MM.1S (cell line): Measurements from ENCODE around the gene COQ2.
"Not testable (repeated sequence)": the region's sequence is repeated elsewhere in the genome, so short reads cannot be mapped to it uniquely, and the experiment has no call there.

Source experiments
- DNase-seq: peaks from one replicate; pipeline ENCODE4 v3.0.0-alpha.2; 2015
- H2AFZ ChIP-seq: fragments of 300-600 bp; sonication (generic); 2 replicates; pipeline ENCODE4 v1.6.0; 2016; ENCODE audit warnings: antibody characterized with exemption, low read length
- H3F3A ChIP-seq: fragments of 300-600 bp; sonication (generic); 2 replicates; pipeline ENCODE4 v1.6.1; 2016; ENCODE audit warnings: mild to moderate bottlenecking, antibody characterized with exemption, low read length, moderate library complexity, mixed read lengths; ENCODE audit not compliant: insufficient read depth
- H3K27ac ChIP-seq: fragments of 300-600 bp; sonication (generic); 2 replicates; pipeline ENCODE4 v1.5.1; 2016; ENCODE audit warnings: mild to moderate bottlenecking, low read length
- H3K27me3 ChIP-seq: fragments of 300-600 bp; sonication (generic); replicated peaks from 2 replicates; pipeline ENCODE4 v1.6.0; 2016; ENCODE audit warnings: low read length; ENCODE audit not compliant: insufficient read depth
- H3K36me3 ChIP-seq: fragments of 300-600 bp; sonication (generic); replicated peaks from 2 replicates; pipeline ENCODE4 v1.6.1; 2016; ENCODE audit warnings: mild to moderate bottlenecking, low read length, mixed read lengths; ENCODE audit not compliant: insufficient read depth
- H3K4me1 ChIP-seq: fragments of 300-600 bp; sonication (generic); 2 replicates; pipeline ENCODE4 v1.6.1; 2016; ENCODE audit warnings: low read length, mixed read lengths
- H3K4me2 ChIP-seq: fragments of 300-600 bp; sonication (generic); 2 replicates; pipeline ENCODE4 v1.6.0; 2016; ENCODE audit warnings: low read depth, low read length
- H3K4me3 ChIP-seq: fragments of 300-600 bp; sonication (generic); 2 replicates; pipeline ENCODE4 v1.5.1; 2016; ENCODE audit warnings: low read length, mixed read lengths
- H3K79me2 ChIP-seq: fragments of 300-600 bp; sonication (generic); 2 replicates; pipeline ENCODE4 v1.6.1; 2016; ENCODE audit warnings: mixed run types, low read length, mixed read lengths
- H3K9ac ChIP-seq: fragments of 300-600 bp; sonication (generic); 2 replicates; pipeline ENCODE4 v1.6.1; 2016; ENCODE audit warnings: low read length, mixed read lengths
- H3K9me2 ChIP-seq: fragments of 300-600 bp; sonication (generic); replicated peaks from 2 replicates; pipeline ENCODE4 v1.6.1; 2016; ENCODE audit warnings: mild to moderate bottlenecking, low read length, mixed read lengths; ENCODE audit not compliant: insufficient read depth
- H3K9me3 ChIP-seq: fragments of 300-600 bp; sonication (generic); replicated peaks from 2 replicates; pipeline ENCODE4 v1.6.1; 2016; ENCODE audit warnings: mild to moderate bottlenecking, low read length, mixed read lengths; ENCODE audit not compliant: insufficient read depth
- H4K20me1 ChIP-seq: fragments of 300-600 bp; sonication (generic); 2 replicates; pipeline ENCODE4 v1.6.1; 2016; ENCODE audit warnings: mild to moderate bottlenecking, low read length, moderate library complexity, mixed read lengths; ENCODE audit not compliant: insufficient read depth
- CTCF ChIP-seq: fragments of 300-600 bp; sonication (generic); IDR thresholded peaks from 2 replicates; pipeline ENCODE4 v1.5.1; 2016; ENCODE audit warnings: antibody characterized with exemption, low read length, mixed read lengths
- EZH2 ChIP-seq: fragments of 300-600 bp; sonication (generic); optimal IDR thresholded peaks from 2 replicates; pipeline ENCODE3; 2017; ENCODE audit warnings: low read depth, mild to moderate bottlenecking, antibody characterized with exemption, low read length, mixed read lengths
- EZH2phosphoT487 ChIP-seq: fragments of 300-600 bp; sonication (generic); IDR thresholded peaks from 2 replicates; pipeline ENCODE4 v1.6.1; 2018; ENCODE audit warnings: antibody characterized with exemption, low read length

Gene COQ2

GRCh38 chr4:83305187-83305586 is 20.6 kb upstream of the COQ2 start:
- no peaks in the 10 kb centered on the region for H3K9me3 ChIP-seq
- no peak overlapping the region for H3K4me2 ChIP-seq
- H3K27ac ChIP-seq: no peak overlapping the region
- no peaks in the 10 kb centered on the region for H3K79me2 ChIP-seq
- H3F3A ChIP-seq: no peaks in the 10 kb centered on the region
- no peak for DNase-seq
- no peaks in the 10 kb centered on the region for H4K20me1 ChIP-seq
- no peak overlapping the region for H2AFZ ChIP-seq
- no peaks in the 10 kb centered on the region for H3K27me3 ChIP-seq
- TF ChIP-seq EZH2phosphoT487: no peak
- TF ChIP-seq EZH2: no peak
- no peak for TF ChIP-seq CTCF
- no peaks in the 10 kb centered on the region for H3K36me3 ChIP-seq
- no peaks in the 10 kb centered on the region for H3K9me2 ChIP-seq
- H3K4me3 ChIP-seq: no peak overlapping the region
- no peak overlapping the region for H3K9ac ChIP-seq
- no peaks in the 10 kb centered on the region for H3K4me1 ChIP-seq

DNA sequence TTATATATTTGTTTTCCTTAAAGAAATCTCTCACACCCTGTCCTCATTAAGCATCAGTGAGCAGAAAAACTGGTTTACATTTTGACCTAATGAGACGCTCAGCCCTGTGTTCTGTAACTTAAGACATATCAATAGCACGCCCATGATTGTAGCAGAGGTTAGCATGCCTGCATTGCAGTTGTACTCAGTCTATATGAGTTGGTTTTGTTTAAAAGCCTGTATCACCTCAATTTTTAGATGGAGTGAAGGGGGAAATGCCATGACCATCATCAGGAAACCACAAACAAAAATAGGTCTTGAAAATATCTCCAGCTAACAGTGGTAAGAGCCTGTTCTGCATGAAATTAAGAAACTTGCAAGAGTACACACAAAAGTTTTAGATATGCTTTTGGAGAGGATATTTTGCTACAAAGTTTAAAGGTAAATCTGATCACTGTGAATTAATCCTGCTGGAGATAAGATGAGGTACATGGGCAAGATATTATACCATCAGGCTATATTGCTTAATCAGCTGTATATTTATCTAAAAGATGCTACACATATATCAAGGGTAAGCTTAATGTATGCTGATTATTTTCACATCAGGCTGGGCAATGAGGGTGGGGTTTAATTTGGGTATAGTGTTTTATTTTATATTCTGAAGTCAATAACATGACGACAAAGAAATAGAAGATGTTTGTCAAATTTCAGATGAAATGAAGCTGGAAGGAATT is 13.1 kb upstream of the COQ2 start:
- Histone ChIP-seq H4K20me1 (no peaks in the 10 kb centered on the region), H3K4me2 (peak overlapping the region; percentile 84), H3K9me2 (no peaks in the 10 kb centered on the region), H3K79me2 (no peaks in the 10 kb centered on the region), H3K4me3 (peak overlapping the region; percentile 15), H2AFZ (peak overlapping the region; percentile 22), H3K4me1 (peaks cover 43% of the 10 kb centered on the region), H3F3A (peaks cover 42% of the 10 kb centered on the region), H3K27me3 (no peaks in the 10 kb centered on the region), H3K9ac (peak overlapping the region; percentile 14; the same call in 1 of the 2 replicates), H3K9me3 (no peaks in the 10 kb centered on the region), H3K36me3 (no peaks in the 10 kb centered on the region), H3K27ac (peak overlapping the region; percentile 84)
- peak; percentile 89 for DNase-seq
- TF ChIP-seq CTCF: no peak
- no peak for TF ChIP-seq EZH2
- no peak for TF ChIP-seq EZH2phosphoT487

- Histone ChIP-seq H2AFZ (peak overlapping the region; percentile 55), H3K79me2 (no peaks in the 10 kb centered on the region), H3K27ac (peak overlapping the region; percentile 87), H3F3A (peaks cover 40% of the 10 kb centered on the region), H3K27me3 (no peaks in the 10 kb centered on the region), H3K4me2 (peak overlapping the region; percentile 80), H3K4me3 (peak overlapping the region; percentile 18; the same call in 1 of the 2 replicates), H4K20me1 (no peaks in the 10 kb centered on the region), H3K36me3 (no peaks in the 10 kb centered on the region), H3K9me2 (no peaks in the 10 kb centered on the region), H3K9ac (peak overlapping the region; percentile 42; the same call in 1 of the 2 replicates), H3K9me3 (no peaks in the 10 kb centered on the region), H3K4me1 (peaks cover 41% of the 10 kb centered on the region)
- peak; percentile 86 for DNase-seq
- TF ChIP-seq CTCF (no peak), EZH2 (no peak), EZH2phosphoT487 (no peak)
Measured at GRCh38 chr4:83293305-83294046, 8.9 kb upstream of the COQ2 start.

DNA sequence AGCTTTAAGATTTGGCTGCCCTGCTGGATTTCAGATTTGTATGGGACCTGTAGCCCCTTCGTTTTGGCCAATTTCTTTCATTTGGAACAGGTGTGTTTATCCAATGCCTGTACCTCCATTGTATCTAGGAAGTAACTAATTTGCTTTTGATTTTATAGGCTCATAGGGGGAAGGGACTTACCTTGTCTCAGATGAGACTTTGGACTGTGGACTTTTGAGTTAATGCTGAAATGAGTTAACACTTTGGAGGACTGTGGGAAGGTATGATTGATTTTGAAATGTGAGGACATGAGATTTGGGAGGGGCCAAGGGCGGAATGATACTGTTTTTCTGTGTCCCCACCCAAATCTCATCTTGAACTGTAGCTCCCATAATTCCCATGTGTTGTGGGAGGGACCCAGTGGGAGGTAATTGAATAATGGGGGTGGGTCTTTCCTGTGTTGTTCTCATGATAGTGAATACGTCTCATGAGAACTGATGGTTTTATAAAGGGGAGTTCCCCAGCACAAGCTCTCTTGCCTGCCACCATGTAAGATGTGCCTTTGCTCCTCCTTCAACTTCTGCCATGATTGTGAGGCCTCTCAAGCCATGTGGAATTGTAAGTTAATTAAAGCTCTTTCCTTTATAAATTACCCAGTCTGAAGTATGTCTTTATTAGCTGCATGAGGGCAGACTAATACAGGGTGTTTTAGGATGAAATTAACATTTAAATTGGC is 5.6 kb upstream of the COQ2 start:
- H4K20me1 ChIP-seq, H2AFZ ChIP-seq, H3K4me3 ChIP-seq, H3K9ac ChIP-seq, H3K27ac ChIP-seq, DNase-seq, H3K36me3 ChIP-seq, H3K79me2 ChIP-seq, H3K4me2 ChIP-seq, H3K9me2 ChIP-seq, H3K9me3 ChIP-seq, H3K27me3 ChIP-seq: not testable (repeated sequence)
- Histone ChIP-seq H3F3A (peaks cover 20% of the 10 kb centered on the region), H3K4me1 (peaks cover 19% of the 10 kb centered on the region)

DNA sequence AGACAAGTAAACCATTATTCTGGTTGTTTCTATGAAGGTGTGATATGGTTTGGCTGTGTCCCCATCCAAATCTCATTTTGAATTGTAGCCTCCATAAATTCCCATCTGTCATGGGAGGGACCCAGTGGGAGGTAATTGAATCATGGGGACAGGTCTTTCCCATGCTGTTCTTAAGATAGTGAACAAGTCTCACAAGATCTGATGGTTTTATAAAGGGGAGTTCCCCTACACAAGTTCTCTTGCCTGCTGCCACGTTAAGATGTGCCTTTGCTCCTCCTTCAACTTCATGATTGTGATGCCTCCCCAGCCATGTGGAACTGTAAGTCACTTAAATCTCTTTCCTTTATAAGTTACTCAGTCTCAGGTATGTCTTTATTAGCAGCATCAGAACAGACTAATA is 3.8 kb upstream of the COQ2 start:
- not testable (repeated sequence) for H3K36me3 ChIP-seq, H3K4me3 ChIP-seq, H3K9me3 ChIP-seq, H3K4me2 ChIP-seq, H3K27me3 ChIP-seq, H3K9ac ChIP-seq, H4K20me1 ChIP-seq, H3K79me2 ChIP-seq, H3K9me2 ChIP-seq, DNase-seq, H2AFZ ChIP-seq, H3K27ac ChIP-seq
- Histone ChIP-seq H3K4me1 (peaks cover 12% of the 10 kb centered on the region), H3F3A (peaks cover 17% of the 10 kb centered on the region)
